K562 (cell line): ENCODE data around the gene RNF223. TPM values are rescaled to one million over a fixed set of nuclear protein-coding genes. Genes with fewer than 3 reads are reported as not detected.

Source experiments
- ARHGAP35 ChIP-seq: fragments of 450-650 bp; IDR thresholded peaks from 2 replicates; pipeline ENCODE4 v1.6.1; 2018; ENCODE audit not compliant: partially characterized antibody
- CBFB ChIP-seq: sonication (generic); formaldehyde crosslinking; IDR thresholded peaks from 2 replicates; pipeline ENCODE4 v1.4.0; 2020; ENCODE audit warnings: mild to moderate bottlenecking, missing genetic modification reagents
- DPF2 ChIP-seq: fragments of 450-650 bp; IDR thresholded peaks from 2 replicates; pipeline ENCODE4 v1.6.1; 2016
- ELF4 ChIP-seq: fragments of 450-650 bp; formaldehyde crosslinking; IDR thresholded peaks from 2 replicates; pipeline ENCODE4 v1.4.0; 2022; ENCODE audit warnings: missing genetic modification characterization
- FOXM1 ChIP-seq, 2 experiments: fragments of 450-650 bp in 1 of 2; sonication (generic) in 1 of 2; formaldehyde crosslinking in 1 of 2; IDR thresholded peaks; 2 replicates each; pipeline versions ENCODE4 v1.6.1 to v1.9.0; 2017 to 2022; ENCODE audit warnings: low read depth in 2 of 2, mild to moderate bottlenecking in 2 of 2, missing genetic modification reagents in 1 of 2, moderate library complexity in 1 of 2
- HDAC6 ChIP-seq: IDR thresholded peaks from 2 replicates; pipeline ENCODE4 v1.6.1; 2012; ENCODE audit warnings: low read depth, mild to moderate bottlenecking, control low read depth, inconsistent platforms, low read length, moderate library complexity
- HNRNPL ChIP-seq: fragments of 200-400 bp; formaldehyde crosslinking; IDR thresholded peaks from 2 replicates; pipeline ENCODE4 v1.6.1; 2017; ENCODE audit warnings: low read depth, mild to moderate bottlenecking, low read length
- IRF1 ChIP-seq: sonication (generic); formaldehyde crosslinking; IDR thresholded peaks from 2 replicates; pipeline ENCODE4 v1.8.0; 2022; ENCODE audit warnings: missing genetic modification reagents, mild to moderate bottlenecking, borderline replicate concordance
- JUND ChIP-seq, 2 experiments: IDR thresholded peaks; 2 replicates in 1 of 2; 3 replicates in 1 of 2; pipeline ENCODE4 v1.6.1; 2011; ENCODE audit warnings: borderline replicate concordance in 2 of 2, low read depth in 2 of 2, low read length in 2 of 2, improper control_type of control experiment in 1 of 2, missing biosample characterization in 1 of 2, missing genetic modification characterization in 1 of 2, missing genetic modification reagents in 1 of 2
- KDM4B ChIP-seq, 2 experiments: fragments of 450-650 bp in 1 of 2; sonication (generic) in 1 of 2; IDR thresholded peaks; 2 replicates each; pipeline ENCODE4 v1.6.1; 2016 to 2017; ENCODE audit warnings: borderline replicate concordance in 2 of 2, antibody characterized with exemption in 1 of 2, low read depth in 1 of 2, mild to moderate bottlenecking in 1 of 2
- MCM3 ChIP-seq: fragments of 450-650 bp; IDR thresholded peaks from 2 replicates; pipeline ENCODE4 v1.6.1; 2016
- MED1 ChIP-seq: sonication (generic); formaldehyde crosslinking; IDR thresholded peaks from 2 replicates; pipeline ENCODE4 v1.8.1; 2023; ENCODE audit warnings: missing genetic modification reagents, borderline replicate concordance
- MTA3 ChIP-seq: fragments of 450-650 bp; formaldehyde crosslinking; IDR thresholded peaks from 2 replicates; pipeline ENCODE4 v1.6.1; 2017; ENCODE audit warnings: mild to moderate bottlenecking, borderline replicate concordance
- RAD21 ChIP-seq, 2 experiments: fragments of 250-450 bp in 1 of 2; fragments of 450-650 bp in 1 of 2; sonication (Bioruptor Pico) in 1 of 2; formaldehyde crosslinking in 1 of 2; IDR thresholded peaks in 1 of 2; conservative IDR thresholded peaks in 1 of 2; 2 replicates each; pipeline versions ENCODE4 v1.4.0 to v1.8.0; 2020 to 2022; ENCODE audit warnings: mild to moderate bottlenecking in 2 of 2, moderate library complexity in 1 of 2
- TAF9B ChIP-seq: fragments of 450-650 bp; IDR thresholded peaks from 2 replicates; pipeline ENCODE4 v1.6.1; 2018; ENCODE audit warnings: mild to moderate bottlenecking; ENCODE audit not compliant: partially characterized antibody
- TGIF2 ChIP-seq: sonication (generic); formaldehyde crosslinking; IDR thresholded peaks from 2 replicates; pipeline ENCODE4 v1.8.1; 2022; ENCODE audit warnings: mild to moderate bottlenecking, missing genetic modification reagents, moderate library complexity
- ZNF121 ChIP-seq: sonication (generic); formaldehyde crosslinking; conservative IDR thresholded peaks from 2 replicates; pipeline ENCODE4 v1.8.0; 2022; ENCODE audit warnings: missing genetic modification reagents
- ZNF140 ChIP-seq: fragments of 250-450 bp; sonication (Bioruptor Pico); IDR thresholded peaks from 2 replicates; pipeline ENCODE4 v1.8.0; 2021; ENCODE audit warnings: moderate library complexity, mild to moderate bottlenecking, inconsistent platforms
- ZNF282 ChIP-seq: sonication (generic); formaldehyde crosslinking; IDR thresholded peaks from 2 replicates; pipeline ENCODE4 v1.8.1; 2023; ENCODE audit warnings: missing genetic modification reagents
- ZNF431 ChIP-seq: sonication (generic); formaldehyde crosslinking; IDR thresholded peaks from 2 replicates; pipeline ENCODE4 v1.8.0; 2022; ENCODE audit warnings: mild to moderate bottlenecking, missing genetic modification reagents
- polyA plus RNA-seq, 8 experiments: library from polyadenylated mRNA; depleted of rRNA in 4 of 8; stranded (reverse) in 5 of 8; unstranded in 3 of 8; fragments of >200 nt; fragmentation: Nextera tagmentation in 2 of 8; fragmentation: Illumina TruSeq in 1 of 8; extraction: Ambion mirVana in 2 of 8; extraction: Trizol in 1 of 8; gene quantifications; 2 replicates each; pipeline versions ENCODE4 v1.2.1 to v1.2.3, GENCODE V29; 2011 to 2014; ENCODE audit warnings: inconsistent platforms in 1 of 8, missing spikeins in 1 of 8
- total RNA-seq, 7 experiments: library from RNA; depleted of rRNA in 6 of 7; stranded (reverse); fragments of >200 nt in 6 of 7; fragmentation: Illumina TruSeq in 2 of 7; extraction: Trizol in 2 of 7; gene quantifications; 2 replicates each; pipeline versions ENCODE4 v1.2.1 to v1.2.3, GENCODE V29; 2011 to 2021; ENCODE audit warnings: low replicate concordance in 1 of 7
- TF ChIP-seq, protein P1 (sequence below): fragments of 450-650 bp; formaldehyde crosslinking; IDR thresholded peaks from 2 replicates; pipeline ENCODE4 v1.4.0; 2020; ENCODE audit warnings: mild to moderate bottlenecking, moderate library complexity
- TF ChIP-seq, protein P2 (sequence below): fragments of 250-450 bp; sonication (Bioruptor Pico); IDR thresholded peaks from 2 replicates; pipeline ENCODE4 v1.5.1; 2021; ENCODE audit warnings: mild to moderate bottlenecking

RNF223 gene
- total and polyA plus RNA-seq, 9 of the 15 experiments (the other 6 are each of a cell fraction or from before 2014, with no cell fraction given), result 0.04 to 0.32 TPM; not detected in 7

GRCh38 chr1:1021010-1021919 lies 52.8 kb downstream of the RNF223 start (continued):
- TF ChIP-seq FOXM1 (IDR thresholded peaks at IDR 0.05; ENCODE audit: low read depth), result no peak
- TF ChIP-seq FOXM1 (CRISPR knock-in tag; IDR thresholded peaks at IDR 0.05; ENCODE audit: low read depth), result no peak
- no peak for TF ChIP-seq HDAC6
- no peak for TF ChIP-seq DPF2
- no peak for TF ChIP-seq ZNF121 (CRISPR knock-in tag)
- no peak for TF ChIP-seq ZNF140 (CRISPR knock-in tag)
- no peak for TF ChIP-seq MCM3
- TF ChIP-seq MTA3, result peak; percentile 68; the same call in 1 of the 2 replicates
- no peak for TF ChIP-seq IRF1
- 0 out of 2 replicates have a peak, but pooled peaks have one; percentile 17 for TF ChIP-seq JUND (IDR thresholded peaks at IDR 0.05; ENCODE audit: borderline replicate concordance, low read depth, low read length)
- no peak; the same call in 2 of the 3 replicates for TF ChIP-seq JUND (tag; IDR thresholded peaks at IDR 0.05; ENCODE audit: borderline replicate concordance, low read depth, low read length)
- TF ChIP-seq MED1 (CRISPR knock-in tag), result no peak
- TF ChIP-seq CBFB, result no peak
- TF ChIP-seq, protein P1, sequence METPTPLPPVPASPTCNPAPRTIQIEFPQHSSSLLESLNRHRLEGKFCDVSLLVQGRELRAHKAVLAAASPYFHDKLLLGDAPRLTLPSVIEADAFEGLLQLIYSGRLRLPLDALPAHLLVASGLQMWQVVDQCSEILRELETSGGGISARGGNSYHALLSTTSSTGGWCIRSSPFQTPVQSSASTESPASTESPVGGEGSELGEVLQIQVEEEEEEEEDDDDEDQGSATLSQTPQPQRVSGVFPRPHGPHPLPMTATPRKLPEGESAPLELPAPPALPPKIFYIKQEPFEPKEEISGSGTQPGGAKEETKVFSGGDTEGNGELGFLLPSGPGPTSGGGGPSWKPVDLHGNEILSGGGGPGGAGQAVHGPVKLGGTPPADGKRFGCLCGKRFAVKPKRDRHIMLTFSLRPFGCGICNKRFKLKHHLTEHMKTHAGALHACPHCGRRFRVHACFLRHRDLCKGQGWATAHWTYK, result no peak
- no peak for TF ChIP-seq RAD21 (CRISPR knock-in tag; conservative IDR thresholded peaks at IDR 0.05 in 1 of 2, IDR thresholded peaks at IDR 0.05 in 1 of 2)
- TF ChIP-seq KDM4B (IDR thresholded peaks at IDR 0.05; ENCODE audit: borderline replicate concordance in 2 of 2, low read depth in 1 of 2), result peak in 1 of 2 experiments; percentile 72; a peak in 1 of 4 replicates
- no peak for TF ChIP-seq ZNF282 (CRISPR knock-in tag)
- no peak for TF ChIP-seq TGIF2 (CRISPR knock-in tag)
- TF ChIP-seq, protein P2, sequence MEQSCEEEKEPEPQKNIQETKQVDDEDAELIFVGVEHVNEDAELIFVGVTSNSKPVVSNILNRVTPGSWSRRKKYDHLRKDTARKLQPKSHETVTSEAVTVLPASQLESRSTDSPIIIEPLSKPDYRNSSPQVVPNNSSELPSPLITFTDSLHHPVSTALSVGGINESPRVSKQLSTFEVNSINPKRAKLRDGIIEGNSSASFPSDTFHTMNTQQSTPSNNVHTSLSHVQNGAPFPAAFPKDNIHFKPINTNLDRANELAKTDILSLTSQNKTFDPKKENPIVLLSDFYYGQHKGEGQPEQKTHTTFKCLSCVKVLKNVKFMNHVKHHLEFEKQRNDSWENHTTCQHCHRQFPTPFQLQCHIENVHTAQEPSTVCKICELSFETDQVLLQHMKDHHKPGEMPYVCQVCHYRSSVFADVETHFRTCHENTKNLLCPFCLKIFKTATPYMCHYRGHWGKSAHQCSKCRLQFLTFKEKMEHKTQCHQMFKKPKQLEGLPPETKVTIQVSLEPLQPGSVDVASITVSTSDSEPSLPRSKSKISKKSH (CRISPR knock-in tag), result no peak
- no peak for TF ChIP-seq ELF4 (CRISPR knock-in tag)
- TF ChIP-seq ZNF431 (CRISPR knock-in tag), result no peak
- TF ChIP-seq TAF9B, result no peak
- TF ChIP-seq HNRNPL, result no peak
- no peak for TF ChIP-seq ARHGAP35
